H9 (cell line): ENCODE measurements around the gene CLMN. TPM values are rescaled to one million over a fixed set of nuclear protein-coding genes. Genes with fewer than 3 reads are reported as not detected.

Source experiments
- DNase-seq: peaks from one replicate; pipeline ENCODE4 v3.0.0-alpha.2; 2017
- H2AFZ ChIP-seq: one replicate; pipeline ENCODE4 v1.6.1; 2013; ENCODE audit warnings: mild to moderate bottlenecking, low read length, control low read depth, moderate library complexity
- H2AK5ac ChIP-seq: 2 replicates; pipeline ENCODE4 v1.6.1; 2013; ENCODE audit warnings: low read length, control low read depth, mixed read lengths; ENCODE audit not compliant: insufficient read length
- H2BK120ac ChIP-seq: one replicate; pipeline ENCODE4 v1.6.1; 2013; ENCODE audit warnings: low read depth, mild to moderate bottlenecking, low read length, control low read depth, inconsistent platforms; ENCODE audit not compliant: poor library complexity, severe bottlenecking
- H2BK12ac ChIP-seq: 2 replicates; pipeline ENCODE4 v1.6.1; 2013; ENCODE audit warnings: low read length, control low read depth, mixed read lengths, low read depth; ENCODE audit not compliant: insufficient read length
- H2BK15ac ChIP-seq: 2 replicates; pipeline ENCODE4 v1.6.1; 2013; ENCODE audit warnings: low read depth, low read length, control low read depth
- H2BK20ac ChIP-seq: one replicate; pipeline ENCODE4 v1.6.1; 2013; ENCODE audit warnings: low read depth, mild to moderate bottlenecking, low read length, control low read depth, inconsistent platforms; ENCODE audit not compliant: poor library complexity, severe bottlenecking
- H2BK5ac ChIP-seq: 2 replicates; pipeline ENCODE4 v1.6.1; 2013; ENCODE audit warnings: low read length, control low read depth, mixed read lengths; ENCODE audit not compliant: insufficient read length
- H3K14ac ChIP-seq: 2 replicates; pipeline ENCODE4 v1.6.1; 2013; ENCODE audit warnings: low read length, control low read depth; ENCODE audit not compliant: insufficient read depth
- H3K18ac ChIP-seq: 2 replicates; pipeline ENCODE4 v1.6.1; 2013; ENCODE audit warnings: low read depth, mild to moderate bottlenecking, mixed read lengths, low read length, control low read depth; ENCODE audit not compliant: insufficient read length
- H3K23ac ChIP-seq: 2 replicates; pipeline ENCODE4 v1.6.1; 2013; ENCODE audit warnings: low read length, control low read depth, mixed read lengths, low read depth; ENCODE audit not compliant: insufficient read length
- H3K23me2 ChIP-seq: 2 replicates; pipeline ENCODE4 v1.6.1; 2013; ENCODE audit warnings: low read depth, mild to moderate bottlenecking, mixed read lengths, low read length, control low read depth; ENCODE audit not compliant: insufficient read length, poor library complexity, severe bottlenecking
- H3K27ac ChIP-seq: 2 replicates; pipeline ENCODE4 v1.5.1; 2013; ENCODE audit warnings: low read length, control low read depth, mixed read lengths, low read depth; ENCODE audit not compliant: insufficient read length
- H3K27me3 ChIP-seq: 2 replicates; pipeline ENCODE4 v1.6.1; 2013; ENCODE audit warnings: low read length, control low read depth, inconsistent platforms; ENCODE audit not compliant: insufficient read depth
- H3K4ac ChIP-seq: 2 replicates; pipeline ENCODE4 v1.6.1; 2013; ENCODE audit warnings: low read depth, mild to moderate bottlenecking, control low read depth, inconsistent platforms, low read length, moderate library complexity
- H3K4me1 ChIP-seq: 2 replicates; pipeline ENCODE4 v1.6.1; 2013; ENCODE audit warnings: low read length, control low read depth, inconsistent platforms; ENCODE audit not compliant: insufficient read depth
- H3K4me2 ChIP-seq: 2 replicates; pipeline ENCODE4 v1.6.1; 2013; ENCODE audit warnings: low read length, control low read depth, mixed read lengths; ENCODE audit not compliant: insufficient read length, insufficient read depth
- H3K56ac ChIP-seq: 2 replicates; pipeline ENCODE4 v1.6.1; 2013; ENCODE audit warnings: low read depth, mild to moderate bottlenecking, mixed read lengths, low read length, control low read depth; ENCODE audit not compliant: insufficient read length
- H3K79me1 ChIP-seq: 2 replicates; pipeline ENCODE4 v1.6.1; 2013; ENCODE audit warnings: low read depth, mild to moderate bottlenecking, moderate library complexity, low read length, control low read depth, inconsistent platforms; ENCODE audit not compliant: insufficient read depth, poor library complexity, severe bottlenecking
- H3K79me2 ChIP-seq: 2 replicates; pipeline ENCODE4 v1.6.1; 2013; ENCODE audit warnings: low read length, control low read depth, inconsistent platforms; ENCODE audit not compliant: insufficient read depth
- H3K9ac ChIP-seq: 2 replicates; pipeline ENCODE4 v1.6.1; 2013; ENCODE audit warnings: low read length, control low read depth, mixed read lengths; ENCODE audit not compliant: insufficient read length; ENCODE audit errors: extremely low read depth
- H3K9me3 ChIP-seq: one replicate; pipeline ENCODE4 v1.6.1; 2013; ENCODE audit warnings: low read depth, low read length, inconsistent platforms; ENCODE audit not compliant: control insufficient read depth
- H3T11ph ChIP-seq: one replicate; pipeline ENCODE4 v1.6.1; 2013; ENCODE audit warnings: mild to moderate bottlenecking, low read length, control low read depth, inconsistent platforms
- H4K20me1 ChIP-seq: one replicate; pipeline ENCODE4 v1.6.1; 2013; ENCODE audit not compliant: control insufficient read depth, insufficient read length, insufficient read depth
- H4K5ac ChIP-seq: 2 replicates; pipeline ENCODE4 v1.6.1; 2013; ENCODE audit warnings: low read depth, mild to moderate bottlenecking, mixed read lengths, low read length, control low read depth; ENCODE audit not compliant: insufficient read length
- H4K8ac ChIP-seq: replicated peaks from 2 replicates; pipeline ENCODE4 v1.6.1; 2013; ENCODE audit warnings: low read length, control low read depth, mixed read lengths, low read depth; ENCODE audit not compliant: insufficient read length
- H4K91ac ChIP-seq: 2 replicates; pipeline ENCODE4 v1.6.1; 2013; ENCODE audit warnings: low read depth, mild to moderate bottlenecking, moderate library complexity, mixed read lengths, low read length, control low read depth; ENCODE audit not compliant: insufficient read length
- H3K27ac Mint-ChIP-seq, 3 experiments: 2 replicates in 2 of 3; 3 replicates in 1 of 3; pipeline ENCODE4 v1.8.0; 2020 to 2021; ENCODE audit warnings: mixed read lengths in 3 of 3, mild to moderate bottlenecking in 1 of 3, moderate library complexity in 1 of 3
- H3K27me3 Mint-ChIP-seq: 2 replicates; pipeline ENCODE4 v1.8.0; 2021; ENCODE audit warnings: low read depth, mild to moderate bottlenecking, moderate library complexity, mixed read lengths
- H3K36me3 Mint-ChIP-seq, 3 experiments: 2 replicates in 2 of 3; 3 replicates in 1 of 3; pipeline ENCODE4 v1.8.0; 2020 to 2021; ENCODE audit warnings: low read depth in 3 of 3, mixed read lengths in 3 of 3; ENCODE audit not compliant: insufficient read depth in 1 of 3
- H3K4me1 Mint-ChIP-seq, 2 experiments: 2 replicates each; pipeline ENCODE4 v1.8.0; 2020; ENCODE audit warnings: mixed read lengths in 2 of 2
- H3K4me3 Mint-ChIP-seq, 2 experiments: 2 replicates in 1 of 2; 3 replicates in 1 of 2; pipeline ENCODE4 v1.8.0; 2020 to 2021; ENCODE audit warnings: mild to moderate bottlenecking in 2 of 2, mixed read lengths in 2 of 2, moderate library complexity in 1 of 2
- H3K9me3 Mint-ChIP-seq, 2 experiments: 2 replicates in 1 of 2; 3 replicates in 1 of 2; pipeline ENCODE4 v1.8.0; 2020; ENCODE audit warnings: mild to moderate bottlenecking in 2 of 2, mixed read lengths in 2 of 2, moderate library complexity in 1 of 2
- WGBS: extraction: QIAGEN DNeasy Blood & Tissue Kit; methylation state at CpG from one replicate; pipeline ENCODE4 v1.1.7; 2013; ENCODE audit warnings: missing lambda C conversion rate, low lambda C conversion rate, mixed read lengths; ENCODE audit not compliant: insufficient read length; ENCODE audit errors: extremely low coverage; 5-methylcytosine and 5-hydroxymethylcytosine counted together
- total RNA-seq: library from RNA; stranded (reverse); gene quantifications from 2 replicates; pipeline ENCODE4 v1.2.1, GENCODE V29; 2021
- TF ChIP-seq, protein P1 (sequence below): fragments of 200-600 bp; sonication (generic); conservative IDR thresholded peaks from 3 replicates; pipeline ENCODE4 v1.8.0; 2021; ENCODE audit warnings: antibody characterized with exemption, mild to moderate bottlenecking

The CLMN gene
- total RNA-seq, 1 experiment from 2014 or later: 7.6 TPM

- no peaks in the 10 kb centered on the region for H3K79me2 ChIP-seq
- no peaks in the 10 kb centered on the region for H3K9me3 ChIP-seq
- H2BK12ac ChIP-seq: no peak overlapping the region
- peak; percentile 7 for DNase-seq
- no peak overlapping the region for H3K9ac ChIP-seq
- no peak overlapping the region for H3K4ac ChIP-seq
- H3K27me3 ChIP-seq: no peaks in the 10 kb centered on the region
- Mint-ChIP-seq H3K36me3 (peaks cover 3 to 13% (median 4%) of the 10 kb centered on the region in 3 experiments; a peak in 5 of 7 replicates), H3K27me3 (no peaks in the 10 kb centered on the region; the same call in 1 of the 2 replicates), H3K4me3 (no peak overlapping the region), H3K4me1 (peaks cover 13 to 22% of the 10 kb centered on the region in 2 experiments), H3K27ac (no peak overlapping the region), H3K9me3 (peaks cover 9 to 12% of the 10 kb centered on the region in 2 experiments; a peak in 4 of 5 replicates)
- H2BK20ac ChIP-seq: no peak overlapping the region
- H4K5ac ChIP-seq: no peak overlapping the region
- TF ChIP-seq, protein P1, sequence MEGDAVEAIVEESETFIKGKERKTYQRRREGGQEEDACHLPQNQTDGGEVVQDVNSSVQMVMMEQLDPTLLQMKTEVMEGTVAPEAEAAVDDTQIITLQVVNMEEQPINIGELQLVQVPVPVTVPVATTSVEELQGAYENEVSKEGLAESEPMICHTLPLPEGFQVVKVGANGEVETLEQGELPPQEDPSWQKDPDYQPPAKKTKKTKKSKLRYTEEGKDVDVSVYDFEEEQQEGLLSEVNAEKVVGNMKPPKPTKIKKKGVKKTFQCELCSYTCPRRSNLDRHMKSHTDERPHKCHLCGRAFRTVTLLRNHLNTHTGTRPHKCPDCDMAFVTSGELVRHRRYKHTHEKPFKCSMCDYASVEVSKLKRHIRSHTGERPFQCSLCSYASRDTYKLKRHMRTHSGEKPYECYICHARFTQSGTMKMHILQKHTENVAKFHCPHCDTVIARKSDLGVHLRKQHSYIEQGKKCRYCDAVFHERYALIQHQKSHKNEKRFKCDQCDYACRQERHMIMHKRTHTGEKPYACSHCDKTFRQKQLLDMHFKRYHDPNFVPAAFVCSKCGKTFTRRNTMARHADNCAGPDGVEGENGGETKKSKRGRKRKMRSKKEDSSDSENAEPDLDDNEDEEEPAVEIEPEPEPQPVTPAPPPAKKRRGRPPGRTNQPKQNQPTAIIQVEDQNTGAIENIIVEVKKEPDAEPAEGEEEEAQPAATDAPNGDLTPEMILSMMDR: no peak
- H3K27ac ChIP-seq: no peak overlapping the region
- no peak overlapping the region for H4K91ac ChIP-seq
- H3K23ac ChIP-seq: no peak overlapping the region
- H3K18ac ChIP-seq: no peak overlapping the region
- H3K79me1 ChIP-seq: no peaks in the 10 kb centered on the region
- no peak overlapping the region for H2BK120ac ChIP-seq
- H3K4me2 ChIP-seq: no peak overlapping the region
- no peak overlapping the region for H3T11ph ChIP-seq
- H3K56ac ChIP-seq: no peak overlapping the region
- H2AK5ac ChIP-seq: no peak overlapping the region
- no peak overlapping the region for H4K8ac ChIP-seq
- H3K23me2 ChIP-seq: no peaks in the 10 kb centered on the region
- no peak overlapping the region for H2BK15ac ChIP-seq
- H2AFZ ChIP-seq: no peak overlapping the region
- WGBS: no CpG with 5 or more reads among the region's 6 CpGs
- H3K14ac ChIP-seq: no peak overlapping the region
- H2BK5ac ChIP-seq: no peak overlapping the region
- H3K4me1 ChIP-seq: peaks cover 2% of the 10 kb centered on the region; the same call in 1 of the 2 replicates
- no peaks in the 10 kb centered on the region for H4K20me1 ChIP-seq
Measured at GRCh38 chr14:95274874-95275273, 44.8 kb downstream of the CLMN start.
